Mammary epithelial cell (primary cell): ENCODE data around the gene RRH.

Experiments
- EZH2 ChIP-seq: IDR thresholded peaks from 2 replicates; pipeline ENCODE4 v1.6.1; 2012; ENCODE audit warnings: low read length, inconsistent platforms, borderline replicate concordance
- TF ChIP-seq, protein P1 (sequence below), 2 donors: IDR thresholded peaks in 1 of 2; conservative IDR thresholded peaks in 1 of 2; 2 replicates each; pipeline ENCODE4 v1.5.1; 2011 to 2012; ENCODE audit warnings: inconsistent platforms in 2 of 2, low read length in 2 of 2, mild to moderate bottlenecking in 2 of 2, control low read depth in 1 of 2, low read depth in 1 of 2; ENCODE audit not compliant: insufficient read depth in 1 of 2; ENCODE audit errors: extremely low read depth in 1 of 2

DNA sequence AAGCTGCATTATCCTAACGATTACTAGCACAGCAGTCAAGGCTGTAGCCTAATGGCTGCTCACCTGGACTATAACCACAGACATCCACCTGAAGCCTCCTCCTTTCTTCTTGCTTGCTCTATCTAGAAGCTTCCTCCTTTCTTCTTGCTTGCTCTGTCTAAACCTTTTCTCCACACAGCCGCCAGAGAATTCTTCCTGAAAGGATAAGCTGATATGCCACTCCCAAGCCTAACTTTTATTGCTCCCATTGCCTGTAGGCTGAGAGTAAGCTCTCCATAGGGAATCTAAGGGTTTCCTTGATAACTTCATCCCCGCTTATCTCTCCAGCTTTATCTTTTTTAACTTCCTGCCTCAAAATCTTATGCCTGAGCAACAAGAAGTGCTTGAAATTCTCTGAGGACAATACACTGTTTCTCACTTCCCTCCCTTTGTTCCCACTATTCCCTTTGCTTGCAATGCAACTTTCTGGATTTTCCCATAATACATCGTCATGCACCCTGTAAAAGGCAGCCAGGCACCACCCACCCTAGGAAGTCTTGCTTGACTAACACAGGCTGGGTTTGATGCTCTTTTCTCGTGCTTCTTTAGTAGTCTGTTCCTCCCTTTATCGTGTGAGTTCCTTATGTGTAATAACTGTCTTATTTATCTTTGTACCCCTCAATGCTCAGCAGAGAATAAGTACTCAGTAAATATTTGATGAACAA is 18.8 kb downstream of the RRH start:
- TF ChIP-seq, protein P1, sequence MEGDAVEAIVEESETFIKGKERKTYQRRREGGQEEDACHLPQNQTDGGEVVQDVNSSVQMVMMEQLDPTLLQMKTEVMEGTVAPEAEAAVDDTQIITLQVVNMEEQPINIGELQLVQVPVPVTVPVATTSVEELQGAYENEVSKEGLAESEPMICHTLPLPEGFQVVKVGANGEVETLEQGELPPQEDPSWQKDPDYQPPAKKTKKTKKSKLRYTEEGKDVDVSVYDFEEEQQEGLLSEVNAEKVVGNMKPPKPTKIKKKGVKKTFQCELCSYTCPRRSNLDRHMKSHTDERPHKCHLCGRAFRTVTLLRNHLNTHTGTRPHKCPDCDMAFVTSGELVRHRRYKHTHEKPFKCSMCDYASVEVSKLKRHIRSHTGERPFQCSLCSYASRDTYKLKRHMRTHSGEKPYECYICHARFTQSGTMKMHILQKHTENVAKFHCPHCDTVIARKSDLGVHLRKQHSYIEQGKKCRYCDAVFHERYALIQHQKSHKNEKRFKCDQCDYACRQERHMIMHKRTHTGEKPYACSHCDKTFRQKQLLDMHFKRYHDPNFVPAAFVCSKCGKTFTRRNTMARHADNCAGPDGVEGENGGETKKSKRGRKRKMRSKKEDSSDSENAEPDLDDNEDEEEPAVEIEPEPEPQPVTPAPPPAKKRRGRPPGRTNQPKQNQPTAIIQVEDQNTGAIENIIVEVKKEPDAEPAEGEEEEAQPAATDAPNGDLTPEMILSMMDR (conservative IDR thresholded peaks at IDR 0.05 in 1 of 2, IDR thresholded peaks at IDR 0.05 in 1 of 2; ENCODE audit: extremely low read depth in 1 of 2, insufficient read depth in 1 of 2, low read depth in 1 of 2, low read length in 2 of 2), result no peak
- no peak for TF ChIP-seq EZH2
